IMR-90 (cell line): ENCODE measurements around the gene ATOSA. TPM values are rescaled to one million over a fixed set of nuclear protein-coding genes. Genes with fewer than 3 reads are reported as not detected.

Source experiments
- ATAC-seq: fragments of 200-7000 bp; cut with Tn5 transposase; 2 replicates; pipeline ENCODE4 v1.9.1; 2020; ENCODE audit warnings: low read depth, mild to moderate bottlenecking, moderate library complexity
- BruUV-seq: library from RNA; stranded (reverse); fragments of 400-500 nt; replicated peaks from 2 replicates; lab custom pipeline; 2021; lab: Mats Ljungman, UMichigan
- CTCF ChIA-PET: fragments of 300-600 bp; formaldehyde crosslinking; extraction: SDS; loops from one replicate; lab custom pipeline; 2021; ENCODE audit warnings: antibody characterized with exemption; lab: Yijun Ruan, JAX
- POLR2A ChIA-PET: fragments of 300-600 bp; sonication (Branson Sonifier 250); formaldehyde crosslinking; loops from one replicate; lab custom pipeline; 2022; ENCODE audit warnings: antibody characterized with exemption; ENCODE audit not compliant: unreplicated experiment; lab: Charles Lee
- DNase-seq: peaks from one replicate; pipeline ENCODE4 v3.0.0; 2013
- H2AFZ ChIP-seq: replicated peaks from 2 replicates; pipeline ENCODE3; 2013; ENCODE audit warnings: low read length, mild to moderate bottlenecking; ENCODE audit not compliant: poor library complexity
- H2AK5ac ChIP-seq: 2 replicates; pipeline ENCODE4 v1.6.1; 2013; ENCODE audit warnings: low read depth, low read length, inconsistent platforms
- H2AK9ac ChIP-seq: replicated peaks from 2 replicates; pipeline ENCODE3; 2013; ENCODE audit warnings: mild to moderate bottlenecking, low read depth, low read length, moderate library complexity; ENCODE audit not compliant: poor library complexity
- H2BK120ac ChIP-seq: 2 replicates; pipeline ENCODE4 v1.6.1; 2013; ENCODE audit warnings: low read depth, low read length, inconsistent platforms
- H2BK15ac ChIP-seq: 3 replicates; pipeline ENCODE4 v1.6.1; 2013; ENCODE audit warnings: low read depth, low read length, inconsistent platforms
- H2BK20ac ChIP-seq: 2 replicates; pipeline ENCODE4 v1.6.1; 2013; ENCODE audit warnings: low read depth, mild to moderate bottlenecking, inconsistent platforms, low read length, moderate library complexity
- H2BK5ac ChIP-seq: 2 replicates; pipeline ENCODE4 v1.6.1; 2013; ENCODE audit warnings: mild to moderate bottlenecking, low read depth, low read length, inconsistent platforms; ENCODE audit not compliant: poor library complexity, severe bottlenecking
- H3K14ac ChIP-seq: replicated peaks from 2 replicates; pipeline ENCODE4 v1.6.1; 2013; ENCODE audit warnings: low read depth, low read length, inconsistent platforms
- H3K18ac ChIP-seq: 2 replicates; pipeline ENCODE4 v1.6.1; 2013; ENCODE audit warnings: low read depth, low read length, control low read depth
- H3K23ac ChIP-seq: 2 replicates; pipeline ENCODE4 v1.6.1; 2013; ENCODE audit warnings: low read depth, low read length, inconsistent platforms
- H3K27ac ChIP-seq: 2 replicates; pipeline ENCODE4 v1.5.1; 2013; ENCODE audit warnings: mild to moderate bottlenecking, control low read depth, low read length; ENCODE audit not compliant: insufficient read depth
- H3K27me3 ChIP-seq: 2 replicates; pipeline ENCODE4 v1.6.1; 2013; ENCODE audit warnings: low read length; ENCODE audit not compliant: control insufficient read depth, insufficient read depth
- H3K36me3 ChIP-seq: 2 replicates; pipeline ENCODE4 v1.6.1; 2013; ENCODE audit warnings: low read length, mixed read lengths; ENCODE audit not compliant: control insufficient read depth, insufficient read depth
- H3K4ac ChIP-seq: 2 replicates; pipeline ENCODE4 v1.6.1; 2013; ENCODE audit warnings: low read depth, low read length, inconsistent platforms
- H3K4me1 ChIP-seq: 2 replicates; pipeline ENCODE4 v1.6.1; 2013; ENCODE audit warnings: low read length, mixed read lengths; ENCODE audit not compliant: control insufficient read depth, insufficient read depth
- H3K4me2 ChIP-seq: 2 replicates; pipeline ENCODE4 v1.6.1; 2013; ENCODE audit warnings: low read depth, mild to moderate bottlenecking, control low read depth, low read length, moderate library complexity
- H3K4me3 ChIP-seq: 2 replicates; pipeline ENCODE4 v1.5.1; 2013; ENCODE audit warnings: low read depth, mild to moderate bottlenecking, control low read depth, low read length, moderate library complexity; ENCODE audit not compliant: insufficient read depth
- H3K56ac ChIP-seq: 2 replicates; pipeline ENCODE4 v1.6.1; 2013; ENCODE audit warnings: low read length, inconsistent platforms; ENCODE audit not compliant: insufficient read depth; ENCODE audit errors: extremely low read depth
- H3K79me1 ChIP-seq, 2 experiments: 2 replicates each; pipeline ENCODE4 v1.6.1; 2013; ENCODE audit warnings: low read length in 2 of 2, inconsistent platforms in 1 of 2, low read depth in 1 of 2
- H3K9ac ChIP-seq: 2 replicates; pipeline ENCODE4 v1.6.1; 2013; ENCODE audit warnings: low read depth, low read length, control low read depth
- H3K9me1 ChIP-seq: 2 replicates; pipeline ENCODE4 v1.6.1; 2013; ENCODE audit warnings: low read length, inconsistent platforms; ENCODE audit not compliant: insufficient read depth
- H3K9me3 ChIP-seq: 2 replicates; pipeline ENCODE4 v1.6.1; 2013; ENCODE audit warnings: low read length; ENCODE audit not compliant: control insufficient read depth, insufficient read depth
- H4K20me1 ChIP-seq: 2 replicates; pipeline ENCODE4 v1.6.1; 2013; ENCODE audit warnings: low read length, inconsistent platforms; ENCODE audit not compliant: insufficient read depth
- H4K5ac ChIP-seq: 2 replicates; pipeline ENCODE4 v1.6.1; 2013; ENCODE audit warnings: mild to moderate bottlenecking, low read depth, low read length, control low read depth
- H4K8ac ChIP-seq, 2 experiments: 2 replicates each; pipeline ENCODE4 v1.6.1; 2013; ENCODE audit warnings: low read depth in 2 of 2, low read length in 2 of 2, control low read depth in 1 of 2, inconsistent platforms in 1 of 2
- H4K91ac ChIP-seq: 2 replicates; pipeline ENCODE4 v1.6.1; 2013; ENCODE audit warnings: low read depth, low read length, inconsistent platforms; ENCODE audit not compliant: insufficient read depth
- CTCF ChIP-seq: conservative IDR thresholded peaks from 2 replicates; pipeline ENCODE4 v1.5.1; 2012; ENCODE audit warnings: mild to moderate bottlenecking, low read depth, low read length, improper control_type of control experiment
- ELK1 ChIP-seq: fragments of 150-350 bp; IDR thresholded peaks from 2 replicates; pipeline ENCODE4 v1.6.1; 2016; ENCODE audit warnings: low read depth, mild to moderate bottlenecking, low read length, moderate library complexity, borderline replicate concordance
- RCOR1 ChIP-seq: IDR thresholded peaks from 2 replicates; pipeline ENCODE4 v1.6.1; 2012; ENCODE audit warnings: mild to moderate bottlenecking, low read length, improper control_type of control experiment; ENCODE audit not compliant: insufficient replicate concordance
- RFX5 ChIP-seq: IDR thresholded peaks from 2 replicates; pipeline ENCODE4 v1.8.0; 2012; ENCODE audit warnings: low read depth, mild to moderate bottlenecking, low read length, moderate library complexity
- SMC3 ChIP-seq: fragments of 150-350 bp; IDR thresholded peaks from 2 replicates; pipeline ENCODE4 v1.6.1; 2016; ENCODE audit warnings: low read depth, mild to moderate bottlenecking, antibody characterized with exemption, low read length, moderate library complexity
- dilution Hi-C: fragments of 300-500 bp; cut with HindIII; formaldehyde crosslinking; loops from one replicate; pipeline ENCODE4 v1.14.3; 2018; ENCODE audit warnings: low sequenced_read_pairs; ENCODE audit not compliant: unreplicated experiment
- in situ Hi-C: fragments of 300-500 bp; cut with MboI; formaldehyde crosslinking; loops from 3 replicates; pipeline ENCODE4 v1.14.3; 2019; ENCODE audit warnings: low sequenced_read_pairs, inconsistent platforms, mixed read lengths
- intact Hi-C: fragments of 100-400 bp; cut with micrococcal nuclease; formaldehyde crosslinking; loops from 2 replicates; pipeline ENCODE4 v1.10.0; 2022
- polyA plus RNA-seq, 3 experiments: library from polyadenylated mRNA; depleted of rRNA; stranded (reverse); fragments of >200 nt; gene quantifications; 2 replicates each; pipeline ENCODE4 v1.2.3, GENCODE V29; 2012; ENCODE audit warnings: low replicate concordance in 1 of 3
- total RNA-seq: library from RNA; depleted of rRNA; stranded (reverse); fragments of >200 nt; gene quantifications from 2 replicates; pipeline ENCODE4 v1.2.3, GENCODE V29; 2012

The ATOSA gene
- total and polyA plus RNA-seq, 2 of the 4 experiments (the other 2 are of a cell fraction): 13.2 to 17.2 TPM

GRCh38 chr15:52649686-52650085 is 29.5 kb downstream of the ATOSA start:
- Histone ChIP-seq H2AK5ac (no peak overlapping the region), H2AFZ (no peak overlapping the region), H3K27ac (no peak overlapping the region), H3K56ac (no peak overlapping the region), H3K79me1 (peaks cover 3 to 6% of the 10 kb centered on the region in 2 experiments; a peak in 3 of 4 replicates), H2BK120ac (no peak overlapping the region), H2BK15ac (no peak overlapping the region), H4K91ac (no peak overlapping the region), H3K14ac (no peak overlapping the region), H3K23ac (no peak overlapping the region), H4K8ac (no peak overlapping the region), H4K5ac (no peak overlapping the region), H3K9me1 (no peaks in the 10 kb centered on the region; the same call in 1 of the 2 replicates), H3K9me3 (no peaks in the 10 kb centered on the region), H3K4ac (no peak overlapping the region), H3K4me2 (no peak overlapping the region), H3K9ac (no peak overlapping the region), H4K20me1 (no peaks in the 10 kb centered on the region), H2BK5ac (no peak overlapping the region), H3K4me1 (peaks cover 3% of the 10 kb centered on the region; the same call in 1 of the 2 replicates), H3K27me3 (no peaks in the 10 kb centered on the region), H3K18ac (no peak overlapping the region), H2AK9ac (no peak overlapping the region), H2BK20ac (no peak overlapping the region), H3K4me3 (no peak overlapping the region), H3K36me3 (peaks cover 2% of the 10 kb centered on the region; the same call in 1 of the 2 replicates)
- in situ Hi-C loops: loop anchor here (25.0 kb wide), 1 partner anchor 637 kb away; the partner anchor contains the start of gene MAPK6
- DNase-seq (no peak), ATAC-seq (no peak)
- BruUV-seq: no TSS peak
- intact Hi-C loops: no loop called here
- dilution Hi-C loops: no loop called here
- ChIA-PET CTCF (no interaction called here), POLR2A (no interaction called here)
- TF ChIP-seq SMC3 (no peak), RCOR1 (no peak), RFX5 (no peak), CTCF (no peak), ELK1 (no peak)
